ENCODE results near the gene DIRAS1.

GRCh38 chr19:2767688-2768087 is 46.5 kb upstream of the DIRAS1 start:
- TF ChIP-seq EZH2 (IDR thresholded peaks at IDR 0.05; ENCODE audit: insufficient read depth, poor library complexity, severe bottlenecking), result no peak
- no peak for TF ChIP-seq EZH2phosphoT487 (IDR thresholded peaks at IDR 0.05; ENCODE audit: insufficient read depth, low read depth)
